ENCODE data around the gene ZC3H15.

Gene ZC3H15

GRCh38 chr2:186540941-186541340 lies 54.9 kb downstream of the ZC3H15 start:
- no peak for DNase-seq (ENCODE audit: low read depth in 2 of 2, low spot score in 1 of 2)

GRCh38 chr2:186542002-186542401 lies 55.9 kb downstream of the ZC3H15 start:
- DNase-seq (ENCODE audit: low read depth in 2 of 2, low spot score in 1 of 2) = no peak

- DNase-seq (ENCODE audit: low read depth in 2 of 2, low spot score in 1 of 2) = no peak
These were observed 57.6 kb downstream of the ZC3H15 start for GRCh38 chr2:186543561-186544131.

- no peak for DNase-seq (ENCODE audit: low read depth in 2 of 2, low spot score in 1 of 2)
These were observed 58.2 kb downstream of the ZC3H15 start for GRCh38 chr2:186544255-186544675.

- no peak for DNase-seq (ENCODE audit: low read depth in 2 of 2, low spot score in 1 of 2)
These were observed 60.8 kb downstream of the ZC3H15 start for GRCh38 chr2:186546846-186547245.

- DNase-seq (ENCODE audit: low read depth in 2 of 2, low spot score in 1 of 2) = no peak
These were observed 65.4 kb downstream of the ZC3H15 start for GRCh38 chr2:186551323-186552050.

GRCh38 chr2:186554429-186554828 lies 68.4 kb downstream of the ZC3H15 start:
- DNase-seq (ENCODE audit: low read depth in 2 of 2, low spot score in 1 of 2) = no peak

GRCh38 chr2:186554850-186555671 lies 69.0 kb downstream of the ZC3H15 start:
- DNase-seq (ENCODE audit: low read depth in 2 of 2, low spot score in 1 of 2) = no peak

- no peak for DNase-seq (ENCODE audit: low read depth in 2 of 2, low spot score in 1 of 2)
These were observed 72.6 kb downstream of the ZC3H15 start for GRCh38 chr2:186558512-186559276.

Measured in stimulated activated CD8-positive, alpha-beta memory T cell treated with anti-CD3 and anti-CD28 coated beads, Interleukin-4, amount 100 ng/mL, for 4 hours (primary cell).